CD14-positive monocyte (primary cell): Measurements from ENCODE around the gene AHSG. TPM values are rescaled to one million over a fixed set of nuclear protein-coding genes. Genes with fewer than 3 reads are reported as not detected.

Source experiments
- DNase-seq, 3 donors: peaks; one replicate each; pipeline ENCODE4 v3.0.0-alpha.2; 2011 to 2022
- H2AFZ ChIP-seq: 2 replicates; pipeline ENCODE4 v1.6.0; 2012; ENCODE audit warnings: mild to moderate bottlenecking, low read depth, low read length, inconsistent platforms; ENCODE audit not compliant: insufficient read depth, poor library complexity, severe bottlenecking
- H3K27ac ChIP-seq, 2 donors: 1 replicate in 1 of 2; 2 replicates in 1 of 2; pipeline ENCODE4 v1.5.1; 2012 to 2013; ENCODE audit warnings: low read length in 2 of 2, control low read depth in 1 of 2, inconsistent platforms in 1 of 2, low read depth in 1 of 2, mild to moderate bottlenecking in 1 of 2
- H3K27me3 ChIP-seq, 2 donors: one replicate each; pipeline versions ENCODE4 v1.6.0 to v1.6.1; 2011 to 2013; ENCODE audit warnings: low read length in 2 of 2; ENCODE audit not compliant: control insufficient read depth in 2 of 2, insufficient read depth in 2 of 2
- H3K36me3 ChIP-seq, 2 donors: replicated peaks in 1 of 2; 1 replicate in 1 of 2; 2 replicates in 1 of 2; pipeline versions ENCODE4 v1.5.1 to v1.6.1; 2012 to 2013; ENCODE audit warnings: low read length in 2 of 2, control low read depth in 1 of 2, inconsistent platforms in 1 of 2, mild to moderate bottlenecking in 1 of 2; ENCODE audit not compliant: insufficient read depth in 2 of 2, control insufficient read depth in 1 of 2
- H3K4me1 ChIP-seq, 2 donors: 1 replicate in 1 of 2; 2 replicates in 1 of 2; pipeline versions ENCODE4 v1.5.1 to v1.6.1; 2012 to 2013; ENCODE audit warnings: low read length in 2 of 2, control low read depth in 1 of 2, inconsistent platforms in 1 of 2, mild to moderate bottlenecking in 1 of 2, moderate library complexity in 1 of 2; ENCODE audit not compliant: insufficient read depth in 2 of 2, control insufficient read depth in 1 of 2
- H3K4me2 ChIP-seq: replicated peaks from 2 replicates; pipeline ENCODE3; 2012; ENCODE audit warnings: low read length, moderate library complexity, mild to moderate bottlenecking; ENCODE audit not compliant: poor library complexity, severe bottlenecking; ENCODE audit errors: extremely low read depth
- H3K4me3 ChIP-seq, 3 experiments: fragments of 200-600 bp in 1 of 3; sonication (generic) in 1 of 3; replicated peaks in 1 of 3; 1 replicate in 2 of 3; 2 replicates in 1 of 3; pipeline ENCODE4 v1.5.1; 2011 to 2013; ENCODE audit warnings: low read length in 3 of 3, mild to moderate bottlenecking in 3 of 3, control low read depth in 2 of 3, low read depth in 2 of 3, inconsistent platforms in 1 of 3, moderate library complexity in 1 of 3
- H3K79me2 ChIP-seq: 2 replicates; pipeline ENCODE4 v1.6.0; 2012; ENCODE audit warnings: mild to moderate bottlenecking, control low read depth, inconsistent platforms, low read length, moderate library complexity; ENCODE audit not compliant: insufficient read depth
- H3K9ac ChIP-seq: 2 replicates; pipeline ENCODE4 v1.6.0; 2017; ENCODE audit warnings: low read length, mild to moderate bottlenecking; ENCODE audit not compliant: insufficient read depth, poor library complexity, severe bottlenecking
- H3K9me3 ChIP-seq, 2 donors: replicated peaks in 1 of 2; 1 replicate in 1 of 2; 2 replicates in 1 of 2; pipeline versions ENCODE4 v1.5.1 to v1.6.1; 2012 to 2013; ENCODE audit warnings: low read length in 2 of 2, control low read depth in 1 of 2; ENCODE audit not compliant: control insufficient read depth in 1 of 2, insufficient read depth in 1 of 2
- H4K20me1 ChIP-seq: 2 replicates; pipeline ENCODE4 v1.6.0; 2012; ENCODE audit warnings: mild to moderate bottlenecking, low read length, control low read depth, moderate library complexity; ENCODE audit not compliant: insufficient read depth
- H3K27ac Mint-ChIP-seq, 7 donors: one replicate each; pipeline ENCODE4 v1.8.0; 2020; ENCODE audit warnings: mild to moderate bottlenecking in 7 of 7, mixed read lengths in 7 of 7, moderate library complexity in 6 of 7, inconsistent platforms in 2 of 7
- H3K27me3 Mint-ChIP-seq, 3 donors: one replicate each; pipeline ENCODE4 v1.8.0; 2021 to 2022; ENCODE audit warnings: low read depth in 3 of 3, mild to moderate bottlenecking in 3 of 3, mixed read lengths in 3 of 3, moderate library complexity in 3 of 3, inconsistent platforms in 1 of 3
- H3K36me3 Mint-ChIP-seq, 2 donors: one replicate each; pipeline ENCODE4 v1.8.0; 2020; ENCODE audit warnings: mixed read lengths in 2 of 2, inconsistent platforms in 1 of 2, mild to moderate bottlenecking in 1 of 2
- H3K4me1 Mint-ChIP-seq: one replicate; pipeline ENCODE4 v1.8.0; 2020; ENCODE audit warnings: mild to moderate bottlenecking, mixed read lengths
- H3K4me3 Mint-ChIP-seq, 2 donors: one replicate each; pipeline ENCODE4 v1.8.0; 2020; ENCODE audit warnings: mild to moderate bottlenecking in 2 of 2, mixed read lengths in 2 of 2, moderate library complexity in 1 of 2
- H3K9me3 Mint-ChIP-seq, 7 donors: one replicate each; pipeline ENCODE4 v1.8.0; 2020 to 2022; ENCODE audit warnings: mixed read lengths in 7 of 7, mild to moderate bottlenecking in 6 of 7, moderate library complexity in 6 of 7, inconsistent platforms in 2 of 7
- WGBS: methylation state at CpG from one replicate; pipeline ENCODE4 v1.1.5; 2013; ENCODE audit warnings: missing lambda C conversion rate; ENCODE audit not compliant: insufficient coverage; 5-methylcytosine and 5-hydroxymethylcytosine counted together
- intact Hi-C, 2 donors: fragments of 100-400 bp; cut with micrococcal nuclease; formaldehyde crosslinking; loops; one replicate each; pipeline versions ENCODE4 v1.15.0 to v1.15.1; 2023
- polyA plus RNA-seq, 3 donors: library from polyadenylated mRNA; depleted of rRNA in 1 of 3; unstranded in 2 of 3; stranded (reverse) in 1 of 3; fragments of 300-500 nt in 2 of 3; fragments of >200 nt in 1 of 3; fragmentation: Illumina TruSeq in 2 of 3; gene quantifications; 1 replicate in 2 of 3; 2 replicates in 1 of 3; pipeline ENCODE4 v1.2.3, GENCODE V29; 2012 to 2021
- TF ChIP-seq, protein P1 (sequence below): fragments of 200-600 bp; IDR thresholded peaks from one replicate; pipeline ENCODE4 v1.8.0; 2022; ENCODE audit warnings: antibody characterized with exemption, mild to moderate bottlenecking

AHSG gene
- polyA plus RNA-seq, 3 donors = not detected

DNA sequence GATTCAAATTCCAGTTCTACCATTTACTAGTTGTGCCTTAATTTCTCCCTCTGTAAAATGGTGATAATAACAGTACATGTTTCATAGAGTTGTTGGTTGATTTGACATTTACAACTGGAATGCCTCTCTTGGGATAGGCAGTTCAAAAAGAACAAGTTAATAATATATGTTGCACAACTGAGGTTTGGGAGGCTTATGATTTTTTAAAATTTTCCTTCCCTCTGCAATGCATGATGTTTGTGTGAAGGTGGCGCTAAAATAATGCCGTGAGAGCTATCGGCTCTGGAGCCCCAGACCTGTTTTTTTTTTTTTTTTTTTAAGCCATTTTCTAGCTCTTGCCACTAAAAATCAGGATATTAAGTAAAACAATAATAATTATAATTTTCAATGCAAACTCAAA is 23.7 kb upstream of the AHSG start:
- Mint-ChIP-seq H3K4me3 (no peak overlapping the region), H3K36me3 (peaks cover 20 to 26% of the 10 kb centered on the region in 2 donors), H3K27ac (no peak overlapping the region), H3K9me3 (no peaks in the 10 kb centered on the region), H3K4me1 (no peaks in the 10 kb centered on the region), H3K27me3 (peaks cover 0 to 5% (median 0%) of the 10 kb centered on the region in 3 donors)
- H3K79me2 ChIP-seq = no peaks in the 10 kb centered on the region
- no peaks in the 10 kb centered on the region for H3K4me1 ChIP-seq
- H3K4me3 ChIP-seq = no peak overlapping the region
- DNase-seq = no peak
- no peak overlapping the region for H3K27ac ChIP-seq
- intact Hi-C loops = no loop called here
- no peaks in the 10 kb centered on the region for H4K20me1 ChIP-seq
- TF ChIP-seq, protein P1, sequence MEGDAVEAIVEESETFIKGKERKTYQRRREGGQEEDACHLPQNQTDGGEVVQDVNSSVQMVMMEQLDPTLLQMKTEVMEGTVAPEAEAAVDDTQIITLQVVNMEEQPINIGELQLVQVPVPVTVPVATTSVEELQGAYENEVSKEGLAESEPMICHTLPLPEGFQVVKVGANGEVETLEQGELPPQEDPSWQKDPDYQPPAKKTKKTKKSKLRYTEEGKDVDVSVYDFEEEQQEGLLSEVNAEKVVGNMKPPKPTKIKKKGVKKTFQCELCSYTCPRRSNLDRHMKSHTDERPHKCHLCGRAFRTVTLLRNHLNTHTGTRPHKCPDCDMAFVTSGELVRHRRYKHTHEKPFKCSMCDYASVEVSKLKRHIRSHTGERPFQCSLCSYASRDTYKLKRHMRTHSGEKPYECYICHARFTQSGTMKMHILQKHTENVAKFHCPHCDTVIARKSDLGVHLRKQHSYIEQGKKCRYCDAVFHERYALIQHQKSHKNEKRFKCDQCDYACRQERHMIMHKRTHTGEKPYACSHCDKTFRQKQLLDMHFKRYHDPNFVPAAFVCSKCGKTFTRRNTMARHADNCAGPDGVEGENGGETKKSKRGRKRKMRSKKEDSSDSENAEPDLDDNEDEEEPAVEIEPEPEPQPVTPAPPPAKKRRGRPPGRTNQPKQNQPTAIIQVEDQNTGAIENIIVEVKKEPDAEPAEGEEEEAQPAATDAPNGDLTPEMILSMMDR = no peak
- no peaks in the 10 kb centered on the region for H3K9me3 ChIP-seq
- H3K4me2 ChIP-seq = no peak overlapping the region
- peaks cover 18 to 23% of the 10 kb centered on the region in 2 donors for H3K36me3 ChIP-seq
- no CpG with 5 or more reads among the region's 3 CpGs for WGBS
- H3K9ac ChIP-seq = no peak overlapping the region
- no peak overlapping the region for H2AFZ ChIP-seq
- no peaks in the 10 kb centered on the region for H3K27me3 ChIP-seq

GRCh38 chr3:186589856-186590579 is 22.8 kb upstream of the AHSG start:
- no peak overlapping the region for H3K4me2 ChIP-seq
- no peak overlapping the region for H3K27ac Mint-ChIP-seq

More at GRCh38 chr3:186589856-186590579, 22.8 kb upstream of the AHSG start:
- H3K36me3 Mint-ChIP-seq = peaks cover 12 to 17% of the 10 kb centered on the region in 2 donors
- H3K9ac ChIP-seq = no peak overlapping the region
- TF ChIP-seq, protein P1 = no peak
- no peak overlapping the region for H3K4me3 Mint-ChIP-seq
- H3K79me2 ChIP-seq = no peaks in the 10 kb centered on the region
- H3K4me1 Mint-ChIP-seq = no peaks in the 10 kb centered on the region
- H3K4me1 ChIP-seq = no peaks in the 10 kb centered on the region
- intact Hi-C loops = no loop called here
- no peak overlapping the region for H3K4me3 ChIP-seq
- H2AFZ ChIP-seq = no peak overlapping the region
- no peaks in the 10 kb centered on the region for H4K20me1 ChIP-seq
- no peak for DNase-seq
- no peaks in the 10 kb centered on the region for H3K9me3 Mint-ChIP-seq
- peaks cover 0 to 5% (median 0%) of the 10 kb centered on the region in 3 donors for H3K27me3 Mint-ChIP-seq
- H3K27me3 ChIP-seq = no peaks in the 10 kb centered on the region
- no peaks in the 10 kb centered on the region for H3K9me3 ChIP-seq
- WGBS = 100% methylated on average over 1 of the region's 5 CpGs
- H3K27ac ChIP-seq = no peak overlapping the region
- peaks cover 9 to 14% of the 10 kb centered on the region in 2 donors for H3K36me3 ChIP-seq
